Uterus (tissue), 4 donors: ENCODE results near the gene GMPR2. TPM values are rescaled to one million over a fixed set of nuclear protein-coding genes. Genes with fewer than 3 reads are reported as not detected.
A peak's percentile ranks its signal among the peaks of the same experiment; 100 is the strongest.

ENCODE experiments used
- DNase-seq, 2 donors: peaks; one replicate each; pipeline ENCODE4 v3.0.0-alpha.2; 2019 to 2020
- H3K27ac ChIP-seq, 2 donors: fragments of 200-600 bp; sonication (generic); 1 replicate in 1 of 2; 2 replicates in 1 of 2; pipeline ENCODE4 v1.5.1; 2016 to 2018
- H3K27me3 ChIP-seq, 2 donors: fragments of 200-600 bp; sonication (generic); one replicate each; pipeline ENCODE4 v1.5.1; 2018 to 2019; ENCODE audit warnings: control low read depth in 1 of 2
- H3K36me3 ChIP-seq, 2 donors: fragments of 200-600 bp; sonication (generic); one replicate each; pipeline ENCODE4 v1.5.1; 2019; ENCODE audit warnings: control low read depth in 1 of 2
- H3K4me1 ChIP-seq, 2 donors: fragments of 200-600 bp; sonication (generic); one replicate each; pipeline ENCODE4 v1.5.1; 2018 to 2019; ENCODE audit warnings: control low read depth in 1 of 2
- H3K4me3 ChIP-seq, 2 donors: fragments of 200-600 bp; sonication (generic); 1 replicate in 1 of 2; 2 replicates in 1 of 2; pipeline ENCODE4 v1.5.1; 2018 to 2019; ENCODE audit warnings: mild to moderate bottlenecking in 1 of 2
- H3K9me3 ChIP-seq, 2 donors: fragments of 200-600 bp; sonication (generic); one replicate each; pipeline ENCODE4 v1.5.1; 2019; ENCODE audit warnings: control low read depth in 1 of 2
- POLR2A ChIP-seq, 2 donors: fragments of 450-650 bp; IDR thresholded peaks; one replicate each; pipeline ENCODE4 v1.6.1; 2016; ENCODE audit warnings: antibody characterized with exemption in 2 of 2, mild to moderate bottlenecking in 1 of 2, moderate library complexity in 1 of 2
- intact Hi-C: fragments of 100-400 bp; cut with DNase I; formaldehyde crosslinking; loops from one replicate; pipeline ENCODE4 v1.15.1; 2023; ENCODE audit warnings: low total_unique reads
- total RNA-seq, 4 donors: library from RNA; depleted of rRNA in 3 of 4; stranded (reverse); fragments of >200 nt in 3 of 4; gene quantifications; one replicate each; pipeline versions ENCODE4 v1.1.0 to v1.2.4, GENCODE V29; 2014 to 2023
- TF ChIP-seq, protein P1 (sequence below), 4 experiments: fragments of 200-600 bp in 2 of 4; fragments of 450-650 bp in 2 of 4; sonication (generic) in 2 of 4; IDR thresholded peaks; one replicate each; pipeline ENCODE4 v1.5.1; 2016 to 2019; ENCODE audit warnings: antibody characterized with exemption in 4 of 4, mild to moderate bottlenecking in 2 of 4, moderate library complexity in 1 of 4
- donor health status: DM: yes; HTN: yes; CAD: no.

Gene GMPR2
- total RNA-seq, 4 donors from 2014 or later, result 38.9 to 60.9 (median 48.8) TPM

DNA sequence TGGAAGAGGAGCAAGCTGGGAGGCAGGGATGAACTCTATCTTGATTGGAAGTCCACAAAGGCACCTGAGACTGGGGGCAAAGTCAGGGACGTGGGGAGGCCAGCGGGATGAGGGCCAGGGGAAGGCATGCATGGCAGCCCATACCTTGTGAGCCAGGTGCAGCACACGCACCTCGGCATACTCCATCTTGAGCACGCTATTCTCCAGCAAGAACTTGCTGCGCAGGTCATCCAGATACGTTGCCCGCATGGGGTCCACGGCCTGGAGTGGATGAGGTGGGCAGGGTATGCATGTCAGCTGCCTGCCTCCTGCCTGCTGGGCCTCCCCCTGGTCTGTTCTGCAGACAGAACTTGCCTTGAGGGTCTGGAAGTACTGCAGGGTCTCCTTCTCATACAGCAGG is 34.8 kb downstream of the GMPR2 start:
- no peaks in the 10 kb centered on the region for H3K36me3 ChIP-seq
- H3K4me1 ChIP-seq, result no peaks in the 10 kb centered on the region
- intact Hi-C loops, result no loop called here
- H3K9me3 ChIP-seq, result no peaks in the 10 kb centered on the region
- no peaks in the 10 kb centered on the region for H3K27me3 ChIP-seq
- no peak overlapping the region for H3K4me3 ChIP-seq
- H3K27ac ChIP-seq, result no peak overlapping the region
- TF ChIP-seq POLR2A (IDR thresholded peaks at IDR 0.05), result no peak
- TF ChIP-seq, protein P1, sequence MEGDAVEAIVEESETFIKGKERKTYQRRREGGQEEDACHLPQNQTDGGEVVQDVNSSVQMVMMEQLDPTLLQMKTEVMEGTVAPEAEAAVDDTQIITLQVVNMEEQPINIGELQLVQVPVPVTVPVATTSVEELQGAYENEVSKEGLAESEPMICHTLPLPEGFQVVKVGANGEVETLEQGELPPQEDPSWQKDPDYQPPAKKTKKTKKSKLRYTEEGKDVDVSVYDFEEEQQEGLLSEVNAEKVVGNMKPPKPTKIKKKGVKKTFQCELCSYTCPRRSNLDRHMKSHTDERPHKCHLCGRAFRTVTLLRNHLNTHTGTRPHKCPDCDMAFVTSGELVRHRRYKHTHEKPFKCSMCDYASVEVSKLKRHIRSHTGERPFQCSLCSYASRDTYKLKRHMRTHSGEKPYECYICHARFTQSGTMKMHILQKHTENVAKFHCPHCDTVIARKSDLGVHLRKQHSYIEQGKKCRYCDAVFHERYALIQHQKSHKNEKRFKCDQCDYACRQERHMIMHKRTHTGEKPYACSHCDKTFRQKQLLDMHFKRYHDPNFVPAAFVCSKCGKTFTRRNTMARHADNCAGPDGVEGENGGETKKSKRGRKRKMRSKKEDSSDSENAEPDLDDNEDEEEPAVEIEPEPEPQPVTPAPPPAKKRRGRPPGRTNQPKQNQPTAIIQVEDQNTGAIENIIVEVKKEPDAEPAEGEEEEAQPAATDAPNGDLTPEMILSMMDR (IDR thresholded peaks at IDR 0.05), result no peak
- DNase-seq, result no peak

- intact Hi-C loops, result no loop called here
- Histone ChIP-seq H3K4me3 (no peak overlapping the region), H3K4me1 (no peaks in the 10 kb centered on the region), H3K36me3 (no peaks in the 10 kb centered on the region), H3K27me3 (no peaks in the 10 kb centered on the region), H3K27ac (no peak overlapping the region), H3K9me3 (no peaks in the 10 kb centered on the region)
- DNase-seq, result no peak
- TF ChIP-seq POLR2A (IDR thresholded peaks at IDR 0.05), result no peak
- TF ChIP-seq, protein P1 (IDR thresholded peaks at IDR 0.05), result no peak
Measured at GRCh38 chr14:24268225-24268624, 35.5 kb downstream of the GMPR2 start.

- TF ChIP-seq, protein P1 (IDR thresholded peaks at IDR 0.05), result no peak
- TF ChIP-seq POLR2A (IDR thresholded peaks at IDR 0.05), result no peak
Measured at GRCh38 chr14:24269368-24269767, 36.6 kb downstream of the GMPR2 start.

DNA sequence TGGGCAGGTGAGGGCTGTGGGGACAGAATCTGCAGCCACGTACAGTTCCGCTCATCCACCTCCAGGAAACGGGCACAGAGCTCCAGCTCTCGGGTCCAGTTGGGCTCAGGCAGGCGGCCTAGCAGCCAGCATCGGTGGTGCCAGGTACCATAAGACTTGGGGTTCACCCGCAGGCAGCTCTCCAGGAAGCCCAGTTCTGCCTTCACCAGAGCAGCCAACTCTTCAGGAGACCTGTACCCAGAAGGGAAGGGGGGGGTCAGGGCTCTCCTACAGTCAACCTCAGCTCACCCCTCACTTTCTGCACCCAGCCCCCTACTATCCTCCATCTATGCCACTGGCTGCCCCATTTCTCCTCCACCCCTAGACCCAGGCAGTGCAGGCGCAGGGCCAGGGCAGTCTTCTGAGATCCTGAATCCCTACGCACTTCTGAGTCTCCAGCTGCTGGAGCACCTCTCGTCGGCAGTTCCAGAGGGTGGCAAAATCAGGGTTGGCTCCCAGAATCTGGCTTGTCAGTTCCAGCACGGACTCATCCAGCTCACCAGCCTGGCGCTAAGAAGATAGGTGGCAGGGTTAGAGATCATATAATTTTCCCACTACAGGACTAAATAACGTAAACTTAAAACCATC is 37.3 kb downstream of the GMPR2 start:
- Histone ChIP-seq H3K27me3 (no peaks in the 10 kb centered on the region), H3K9me3 (no peaks in the 10 kb centered on the region), H3K4me3 (no peak overlapping the region), H3K27ac (no peak overlapping the region), H3K36me3 (no peaks in the 10 kb centered on the region), H3K4me1 (no peaks in the 10 kb centered on the region)
- no peak for DNase-seq
- no peak for TF ChIP-seq POLR2A (IDR thresholded peaks at IDR 0.05)
- TF ChIP-seq, protein P1 (IDR thresholded peaks at IDR 0.05), result no peak
- intact Hi-C loops, result no loop called here

More at GRCh38 chr14:24269368-24269767, 36.6 kb downstream of the GMPR2 start:
- no peaks in the 10 kb centered on the region for H3K9me3 ChIP-seq
- intact Hi-C loops, result no loop called here
- no peak overlapping the region for H3K27ac ChIP-seq
- no peak overlapping the region for H3K4me3 ChIP-seq
- no peaks in the 10 kb centered on the region for H3K4me1 ChIP-seq
- no peak for DNase-seq
- H3K27me3 ChIP-seq, result no peaks in the 10 kb centered on the region
- no peaks in the 10 kb centered on the region for H3K36me3 ChIP-seq

DNA sequence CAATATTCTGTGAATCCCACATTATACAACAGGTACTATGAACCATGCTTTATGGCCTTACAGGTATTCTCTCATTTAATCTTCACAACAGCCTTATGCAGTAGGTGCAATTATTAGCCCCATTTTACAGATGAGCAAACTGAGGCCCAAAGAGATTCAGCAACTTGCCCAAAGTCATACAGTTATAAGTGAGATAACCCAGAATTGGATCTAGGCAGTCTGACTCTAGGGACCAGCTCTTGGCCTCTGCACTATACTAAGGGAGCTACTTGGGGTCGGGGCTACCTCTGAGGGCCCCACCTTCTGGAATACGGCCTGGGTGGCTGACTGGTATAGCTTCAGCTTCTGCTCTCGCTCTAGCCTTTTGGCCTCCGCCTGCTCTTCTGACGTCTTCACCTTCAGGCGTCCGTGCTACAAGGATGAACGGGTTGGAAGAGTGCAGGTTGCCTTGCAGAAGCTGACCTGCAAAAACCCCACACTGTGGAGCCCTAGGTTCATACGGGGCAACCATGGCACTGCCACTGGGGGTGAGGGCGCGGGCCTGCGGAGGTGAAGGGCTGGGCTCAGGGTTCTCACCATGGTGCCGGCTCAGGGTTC is 37.9 kb downstream of the GMPR2 start:
- Histone ChIP-seq H3K27ac (peak overlapping the region; percentile 92 to 98), H3K4me3 (peak overlapping the region; percentile 73 to 94), H3K36me3 (no peaks in the 10 kb centered on the region), H3K4me1 (no peaks in the 10 kb centered on the region), H3K9me3 (no peaks in the 10 kb centered on the region), H3K27me3 (no peaks in the 10 kb centered on the region)
- TF ChIP-seq, protein P1 (IDR thresholded peaks at IDR 0.05), result no peak
- no peak for TF ChIP-seq POLR2A (IDR thresholded peaks at IDR 0.05)
- no peak for DNase-seq
- intact Hi-C loops, result no loop called here
